HG03520 (cell line): ENCODE results near the gene WWP2.
"Not testable (repeated sequence)": the region's sequence is repeated elsewhere in the genome, so short reads cannot be mapped to it uniquely, and the experiment has no call there.

Experiments
- ATAC-seq: cut with Tn5 transposase; IDR thresholded peaks from one replicate; pipeline ENCODE4 v1.9.1; 2021; ENCODE audit warnings: mild to moderate bottlenecking, moderate library complexity; ENCODE audit not compliant: unreplicated experiment

WWP2 gene

DNA sequence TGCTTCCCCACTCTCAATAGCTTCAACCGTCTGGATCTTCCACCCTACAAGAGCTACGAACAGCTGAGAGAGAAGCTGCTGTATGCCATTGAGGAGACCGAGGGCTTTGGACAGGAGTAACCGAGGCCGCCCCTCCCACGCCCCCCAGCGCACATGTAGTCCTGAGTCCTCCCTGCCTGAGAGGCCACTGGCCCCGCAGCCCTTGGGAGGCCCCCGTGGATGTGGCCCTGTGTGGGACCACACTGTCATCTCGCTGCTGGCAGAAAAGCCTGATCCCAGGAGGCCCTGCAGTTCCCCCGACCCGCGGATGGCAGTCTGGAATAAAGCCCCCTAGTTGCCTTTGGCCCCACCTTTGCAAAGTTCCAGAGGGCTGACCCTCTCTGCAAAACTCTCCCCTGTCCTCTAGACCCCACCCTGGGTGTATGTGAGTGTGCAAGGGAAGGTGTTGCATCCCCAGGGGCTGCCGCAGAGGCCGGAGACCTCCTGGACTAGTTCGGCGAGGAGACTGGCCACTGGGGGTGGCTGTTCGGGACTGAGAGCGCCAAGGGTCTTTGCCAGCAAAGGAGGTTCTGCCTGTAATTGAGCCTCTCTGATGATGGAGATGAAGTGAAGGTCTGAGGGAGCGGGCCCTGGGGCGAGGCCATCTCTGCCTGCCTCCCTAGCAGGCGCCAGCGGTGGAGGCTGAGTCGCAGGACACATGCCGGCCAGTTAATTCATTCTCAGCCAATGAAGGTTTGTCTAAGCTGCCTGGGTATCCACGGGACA, 177.9 kb downstream of the WWP2 start:
- no peak for ATAC-seq

DNA sequence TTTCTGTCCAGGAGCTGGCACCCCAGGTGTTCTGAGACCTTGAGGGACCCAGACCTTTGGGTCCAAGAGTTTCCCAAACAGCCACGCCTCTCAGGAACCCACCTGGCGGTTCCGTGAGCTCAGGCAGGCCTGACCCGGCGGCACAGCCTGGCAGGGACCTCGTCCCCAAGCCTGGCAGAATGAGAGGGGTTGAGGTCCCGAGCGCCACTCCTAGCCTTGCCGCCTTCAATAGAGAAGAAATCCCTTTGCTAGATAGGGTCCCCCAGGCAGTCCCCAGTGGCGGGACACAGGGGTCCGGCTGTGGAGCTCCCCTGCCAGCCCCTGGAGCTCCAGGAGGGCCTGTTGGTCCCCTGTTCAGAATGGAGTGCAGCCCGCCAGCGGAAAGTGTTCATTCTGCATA, 178.5 kb downstream of the WWP2 start:
- ATAC-seq = no peak

DNA sequence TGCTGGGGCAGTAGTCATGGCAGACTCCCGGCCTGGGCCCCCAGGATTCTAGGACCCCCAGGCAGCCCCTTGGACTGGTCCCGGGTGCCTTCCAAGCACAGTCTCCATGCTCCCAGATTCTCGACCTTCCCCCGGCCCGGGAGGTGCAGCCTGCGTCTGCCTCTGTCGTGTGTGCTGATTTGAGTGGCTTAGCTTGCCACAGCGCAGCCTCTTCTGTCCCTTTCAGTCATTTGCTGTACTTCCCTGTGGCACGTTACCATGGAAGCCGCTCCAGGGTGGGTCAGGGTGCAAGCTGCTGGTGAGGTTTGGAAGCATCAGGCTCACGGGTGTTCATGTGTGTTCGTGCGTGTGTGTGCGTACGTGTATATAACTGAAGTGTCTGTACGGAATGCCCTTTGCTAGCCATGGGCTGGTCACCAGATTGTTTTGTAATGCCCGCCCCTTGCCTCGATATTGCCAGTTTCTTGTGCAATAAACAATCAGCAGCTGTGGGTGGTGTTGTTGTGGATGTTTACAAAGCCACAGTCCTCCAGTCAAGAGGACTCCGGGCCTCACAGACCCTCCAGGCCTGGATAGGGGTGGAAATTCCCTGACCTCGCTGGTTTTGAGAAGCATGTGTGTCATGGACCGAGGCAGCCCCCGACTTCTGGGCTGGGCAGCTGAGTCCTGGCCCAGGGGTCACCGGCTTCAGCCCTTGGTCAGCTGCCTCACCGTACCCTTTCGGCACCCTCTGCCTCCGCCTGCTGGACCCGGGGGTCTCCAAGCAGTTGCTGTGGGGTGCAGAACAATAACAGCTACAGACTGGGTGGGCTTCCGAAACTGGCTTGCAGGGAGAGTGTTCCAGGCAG, 179.3 kb downstream of the WWP2 start:
- no peak for ATAC-seq

DNA sequence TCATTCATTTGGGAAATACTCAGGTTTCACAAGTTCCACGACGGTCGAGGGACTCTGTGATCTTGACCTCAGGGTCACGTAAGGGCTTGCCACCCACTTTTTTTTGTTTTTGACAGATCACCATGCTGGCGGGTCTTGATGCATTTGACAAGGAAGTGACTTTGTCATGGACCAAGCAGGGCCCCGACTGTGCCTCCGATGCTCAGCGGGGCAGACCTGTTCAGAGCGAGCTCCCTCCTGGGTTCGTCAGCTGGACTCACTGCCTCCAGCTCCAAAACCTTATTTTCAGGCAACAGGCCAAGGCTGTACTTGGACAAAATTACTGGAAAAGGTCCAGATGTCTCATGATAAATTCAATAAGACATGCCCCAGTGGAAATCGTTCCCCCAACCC, 180.0 kb downstream of the WWP2 start:
- no peak for ATAC-seq

DNA sequence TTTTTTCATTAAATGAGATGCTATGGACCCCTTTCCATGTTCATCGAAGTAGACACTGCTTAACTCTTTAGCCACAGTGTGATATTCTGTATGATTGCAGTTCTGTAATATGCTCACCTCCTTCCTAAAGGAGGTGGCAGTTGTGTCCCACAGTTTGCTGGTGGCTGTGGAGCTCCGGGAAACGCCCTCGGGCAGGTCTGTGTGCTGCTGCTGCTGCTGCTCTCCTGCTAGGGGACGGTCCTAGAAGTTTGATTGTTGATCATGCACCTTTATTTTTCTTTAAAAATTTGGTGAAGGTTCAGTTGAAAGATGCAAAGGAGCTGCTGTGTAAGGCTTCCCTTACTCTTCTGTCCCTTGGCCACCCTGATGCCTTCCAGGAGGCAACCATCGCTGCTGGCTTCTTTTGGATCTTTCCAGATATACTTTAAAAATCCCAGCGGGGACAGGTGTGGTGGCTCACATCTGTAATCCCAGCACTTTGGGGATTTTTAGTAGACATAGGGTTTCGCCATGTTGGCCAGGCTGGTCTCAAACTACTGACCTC, 180.6 kb downstream of the WWP2 start:
- ATAC-seq = no peak

DNA sequence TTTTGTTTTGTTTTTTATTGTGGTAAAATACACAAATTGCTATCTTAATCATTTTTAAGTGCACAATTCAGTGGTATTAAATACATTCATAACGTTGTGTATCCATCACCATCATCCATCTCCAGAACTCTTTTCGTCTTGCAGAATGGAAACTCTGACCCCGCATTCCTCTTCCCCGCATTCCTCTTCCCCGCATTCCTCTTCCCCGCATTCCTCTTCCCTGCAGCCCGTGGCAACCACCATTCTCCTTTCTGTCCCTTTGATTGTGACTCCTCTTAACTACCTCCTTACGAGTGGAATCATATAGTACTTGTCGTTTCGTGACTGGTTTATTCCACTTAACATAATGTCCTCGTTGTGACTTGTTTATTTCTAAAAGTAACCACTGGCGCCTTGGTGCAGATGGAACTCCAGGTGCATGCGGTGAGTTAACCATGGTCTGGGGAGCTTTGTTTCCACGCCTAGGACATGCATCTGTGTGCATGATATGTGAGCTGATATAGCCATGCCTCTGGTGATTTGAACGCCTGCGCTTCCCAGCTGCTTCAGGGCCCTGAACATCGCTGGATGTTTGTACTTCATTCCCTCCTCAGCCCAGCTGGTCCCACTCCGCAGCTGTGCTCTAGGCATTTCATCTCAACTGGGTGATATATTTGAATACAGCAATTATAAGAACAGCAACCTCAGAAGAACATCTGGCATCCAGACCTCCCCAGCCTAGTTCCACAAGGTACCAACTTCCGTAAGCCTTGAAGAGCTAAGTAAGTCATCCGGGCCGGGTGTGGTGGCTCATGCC, 181.3 kb downstream of the WWP2 start:
- ATAC-seq = not testable (repeated sequence)

DNA sequence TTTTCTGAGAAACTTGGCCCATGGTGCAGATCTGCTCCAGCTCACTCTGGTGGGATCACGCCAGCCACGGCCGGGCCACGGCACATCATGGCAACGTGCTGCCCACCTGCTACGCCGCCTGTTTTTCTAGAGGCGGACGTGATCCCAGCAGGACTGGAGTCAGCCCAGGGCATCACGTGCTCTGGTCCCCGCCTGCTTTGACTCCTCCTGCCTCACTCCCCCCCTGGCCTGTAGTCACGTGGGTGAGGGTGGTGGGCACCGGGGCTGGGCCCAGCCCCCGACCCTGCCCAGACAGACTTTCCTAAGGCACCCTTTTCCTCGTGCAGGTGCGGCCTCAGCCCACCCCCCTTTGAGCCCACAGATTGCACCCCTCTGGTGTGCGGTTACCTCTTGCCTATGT, 188.3 kb downstream of the WWP2 start:
- not testable (repeated sequence) for ATAC-seq

DNA sequence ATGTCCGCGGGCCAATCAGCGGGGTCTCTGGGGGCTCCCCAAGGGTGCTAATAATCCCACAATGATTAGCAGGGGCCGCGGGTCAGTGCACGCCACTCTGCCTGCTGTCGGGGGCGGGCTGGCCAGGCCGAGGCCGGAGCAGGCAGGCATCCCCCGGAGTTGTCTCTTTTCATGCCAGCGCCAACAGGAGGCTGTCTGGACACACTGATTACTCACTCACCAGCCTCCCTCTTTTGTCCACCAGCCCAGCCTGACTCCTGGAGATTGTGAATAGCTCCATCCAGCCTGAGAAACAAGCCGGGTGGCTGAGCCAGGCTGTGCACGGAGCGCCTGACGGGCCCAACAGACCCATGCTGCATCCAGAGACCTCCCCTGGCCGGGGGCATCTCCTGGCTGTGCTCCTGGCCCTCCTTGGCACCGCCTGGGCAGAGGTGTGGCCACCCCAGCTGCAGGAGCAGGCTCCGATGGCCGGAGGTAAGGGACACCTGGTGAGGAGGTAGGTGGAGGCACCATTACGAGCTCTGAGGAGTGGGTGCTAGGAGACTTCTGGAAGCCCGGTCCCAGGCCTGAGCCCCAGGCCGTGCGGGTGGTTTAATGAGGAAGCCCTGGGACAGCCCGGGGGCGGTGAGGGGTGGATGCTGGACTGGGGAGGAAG, 189.0 kb downstream of the WWP2 start, which contains the start of gene CLEC18A:
Gene CLEC18A, plus strand, starts transcription at position 318 of the 655 bp plus-strand sequence. Its CDS starts 33 bp downstream, at position 351.
- not testable (repeated sequence) for ATAC-seq

DNA sequence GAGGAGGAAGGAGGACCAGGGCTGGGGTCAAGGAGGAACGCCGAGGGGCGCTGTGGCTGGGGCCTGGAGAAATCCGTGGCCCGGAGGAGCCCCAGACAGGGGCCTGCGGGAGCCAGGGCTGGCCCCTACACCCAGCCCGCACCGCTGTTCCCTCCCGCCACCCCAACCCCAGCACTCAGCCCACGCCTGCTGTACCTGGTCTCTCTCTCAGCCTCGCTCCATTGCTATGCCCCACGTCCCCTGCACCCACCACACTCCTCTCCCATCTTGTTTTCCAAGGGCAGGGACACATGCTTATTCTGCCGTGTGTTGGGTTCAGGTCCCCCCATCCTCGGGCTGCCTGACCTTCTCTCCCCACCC, 189.5 kb downstream of the WWP2 start:
- not testable (repeated sequence) for ATAC-seq

DNA sequence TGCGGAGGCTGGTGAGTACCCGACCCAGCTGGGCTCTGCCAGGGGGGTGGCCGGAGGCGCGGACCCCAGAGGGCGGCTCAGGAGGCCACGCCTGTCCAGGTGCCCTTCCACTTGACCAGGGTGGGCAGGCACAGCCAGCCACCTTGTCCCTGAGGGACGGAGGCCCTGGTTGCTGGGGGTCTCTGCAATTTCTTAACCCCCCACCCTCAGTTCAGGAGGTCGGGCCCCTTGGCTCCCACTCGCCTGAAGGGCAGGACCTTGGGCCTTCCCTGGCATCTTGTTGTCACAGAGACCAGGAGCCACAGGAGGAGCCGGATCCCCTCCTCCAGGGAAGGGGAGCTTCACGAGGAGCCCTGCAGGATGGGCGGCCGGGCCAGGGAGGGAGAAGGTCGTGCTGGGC, 190.0 kb downstream of the WWP2 start:
- ATAC-seq = not testable (repeated sequence)

DNA sequence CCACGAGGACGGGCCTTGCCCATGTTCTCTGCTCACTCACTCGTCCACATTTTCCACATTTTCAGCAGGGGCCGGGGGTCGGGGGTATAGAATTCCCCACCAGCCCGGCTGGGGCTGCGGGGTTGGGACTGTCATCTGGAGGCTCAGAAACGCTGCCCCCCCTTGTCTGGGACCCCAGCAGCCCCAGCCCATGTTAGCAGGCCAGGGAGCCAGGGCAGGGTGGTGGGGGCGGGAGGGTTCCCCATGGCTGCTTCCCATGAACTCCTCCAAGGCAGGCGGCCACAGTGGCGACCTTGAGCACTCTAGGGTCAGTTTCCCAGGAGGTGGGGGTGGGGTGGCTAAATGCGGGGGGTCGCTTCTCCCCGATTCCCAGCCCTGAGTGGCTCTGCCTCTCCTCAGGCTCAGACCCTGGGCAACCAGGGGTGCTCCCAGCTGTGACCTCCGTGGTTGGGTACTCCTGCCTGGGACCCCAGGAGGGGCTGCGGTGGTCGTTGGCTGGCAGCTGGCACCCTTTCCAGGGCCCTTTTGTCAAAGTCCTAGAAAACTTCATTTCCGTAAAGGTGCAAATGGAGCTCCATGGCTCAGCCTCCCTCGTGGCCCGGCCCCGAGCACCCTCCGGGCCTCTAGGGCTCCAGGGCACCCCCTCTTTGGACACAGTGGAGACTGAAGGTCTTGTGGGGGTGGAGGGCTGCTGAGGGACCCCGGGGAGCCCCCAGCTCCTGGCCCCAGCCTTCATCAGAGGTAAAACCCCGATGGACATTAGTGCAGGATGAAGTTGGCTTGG, 190.6 kb downstream of the WWP2 start:
- ATAC-seq = not testable (repeated sequence)

DNA sequence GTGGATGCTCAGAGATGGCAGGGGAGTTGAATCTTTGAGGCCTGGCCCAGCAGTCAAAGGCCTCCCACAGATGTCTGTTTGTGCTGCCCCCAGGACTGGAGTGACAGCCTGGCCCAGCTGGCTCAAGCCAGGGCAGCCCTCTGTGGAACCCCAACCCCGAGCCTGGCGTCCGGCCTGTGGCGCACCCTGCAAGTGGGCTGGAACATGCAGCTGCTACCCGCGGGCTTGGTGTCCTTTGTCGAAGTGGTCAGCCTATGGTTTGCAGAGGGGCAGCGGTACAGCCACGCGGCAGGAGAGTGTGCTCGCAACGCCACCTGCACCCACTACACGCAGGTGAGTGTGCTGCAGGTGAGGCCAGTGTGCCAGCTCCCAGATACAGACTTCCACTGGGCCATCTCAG, 192.1 kb downstream of the WWP2 start:
- ATAC-seq = not testable (repeated sequence)

DNA sequence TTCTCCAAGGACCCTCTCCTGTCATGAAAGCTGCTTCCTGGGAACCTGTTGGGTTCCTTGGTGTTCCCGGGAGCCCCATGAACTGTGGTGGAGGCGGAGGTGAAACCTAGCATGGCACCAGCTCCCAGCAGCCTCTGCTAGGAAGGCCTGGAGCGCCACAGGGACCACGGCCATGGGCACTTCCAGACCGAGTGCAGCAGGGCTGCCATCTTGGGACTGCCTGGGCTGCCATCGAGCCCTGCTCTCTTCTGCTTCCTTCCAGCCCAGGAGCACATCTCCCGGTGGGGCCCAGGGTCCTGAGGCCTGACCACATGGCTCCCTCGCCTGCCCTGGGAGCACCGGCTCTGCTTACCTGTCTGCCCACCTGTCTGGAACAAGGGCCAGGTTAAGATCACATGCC, 201.2 kb downstream of the WWP2 start:
- not testable (repeated sequence) for ATAC-seq

DNA sequence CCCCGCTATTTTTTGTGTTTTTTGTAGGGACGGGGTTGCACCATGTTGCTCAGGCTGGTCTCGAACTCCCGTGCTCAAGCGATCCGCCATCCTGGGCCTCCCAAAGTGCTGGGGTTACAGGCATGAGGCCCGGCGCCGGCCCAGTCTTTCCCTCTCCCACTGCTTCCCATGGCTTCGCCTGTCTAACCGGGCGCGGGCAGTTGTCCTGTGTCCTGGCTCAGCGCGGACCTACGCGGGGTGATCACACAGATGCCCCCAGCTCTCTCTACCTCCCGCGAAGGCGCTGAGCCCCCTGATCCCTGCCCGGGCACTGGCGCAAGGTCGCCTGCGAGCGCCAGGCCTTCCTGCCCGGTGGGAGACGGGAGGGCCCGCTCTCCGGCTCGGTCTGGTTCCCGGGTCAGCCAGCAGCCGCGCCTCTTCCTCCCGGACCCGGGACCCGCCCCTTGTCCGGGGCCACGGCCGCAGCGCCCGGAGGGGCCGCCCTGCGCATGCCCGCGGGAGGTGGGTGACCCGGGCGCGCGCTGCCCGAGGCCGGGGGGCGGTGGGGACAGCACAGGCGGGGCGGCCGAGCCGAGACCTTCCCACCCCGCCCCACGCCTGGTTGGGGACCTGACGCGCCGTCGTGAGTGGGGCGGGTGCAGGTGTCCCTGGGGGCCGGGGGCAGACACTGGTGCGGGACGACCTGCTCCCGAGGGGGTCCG, 203.0 kb downstream of the WWP2 start:
- not testable (repeated sequence) for ATAC-seq

DNA sequence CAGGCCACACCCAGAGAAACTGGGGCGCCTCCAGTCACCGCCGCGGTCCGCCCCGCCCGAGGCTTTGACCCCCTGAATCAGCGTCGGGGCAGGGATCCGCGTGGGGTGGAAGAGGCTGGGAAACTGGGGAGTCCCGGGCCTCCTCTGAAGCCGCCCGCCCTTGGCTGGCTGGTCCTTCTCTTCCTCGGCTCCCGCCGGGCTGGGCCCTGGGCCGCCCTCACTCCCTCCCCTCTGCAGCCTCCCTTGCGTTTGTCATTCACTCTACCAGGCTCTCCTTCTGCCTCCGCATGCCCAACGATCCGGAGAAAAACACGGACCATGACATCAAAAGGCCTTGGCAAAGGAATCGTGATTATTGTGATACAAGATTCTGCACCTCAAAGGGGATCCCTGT, 203.5 kb downstream of the WWP2 start:
- ATAC-seq = not testable (repeated sequence)

DNA sequence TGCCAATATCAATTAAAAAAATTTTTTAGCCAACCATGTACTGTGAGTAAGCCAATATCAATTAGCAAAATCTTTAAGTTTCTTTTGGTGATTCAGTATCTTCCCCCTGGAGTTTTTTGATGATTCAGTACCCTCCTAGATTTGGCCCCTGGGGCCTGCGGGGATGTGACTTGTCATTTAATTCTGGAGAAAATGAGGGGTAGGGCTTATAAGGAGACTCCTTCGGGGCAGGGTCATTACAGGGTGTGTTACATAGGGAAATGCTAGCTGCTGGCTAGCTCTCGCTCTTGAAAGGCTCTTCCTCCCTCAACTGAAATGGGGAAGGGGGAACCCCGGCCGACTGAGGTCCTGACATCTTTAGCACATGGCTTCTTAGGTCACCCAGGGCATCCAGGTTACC, 205.6 kb downstream of the WWP2 start:
- ATAC-seq = not testable (repeated sequence)

DNA sequence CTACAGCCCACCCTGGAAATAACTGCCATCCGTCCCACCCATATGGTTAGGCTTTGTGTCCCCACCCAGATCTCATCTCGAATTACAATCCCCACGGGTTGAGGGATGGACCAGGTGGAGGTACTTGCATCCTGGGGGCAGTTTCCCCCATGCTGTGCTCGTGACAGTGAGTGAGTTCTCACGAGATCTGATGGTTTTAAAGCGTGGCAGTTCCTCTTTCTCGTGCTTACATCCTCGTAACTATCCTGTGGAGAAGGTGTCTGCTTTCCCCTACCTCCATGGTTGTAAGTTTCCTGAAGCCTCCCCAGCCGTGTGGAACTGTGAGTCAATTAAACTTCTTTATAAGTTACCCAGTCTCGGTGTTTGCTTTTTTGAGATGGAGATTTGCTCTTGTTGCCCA, 206.0 kb downstream of the WWP2 start:
- ATAC-seq = not testable (repeated sequence)

DNA sequence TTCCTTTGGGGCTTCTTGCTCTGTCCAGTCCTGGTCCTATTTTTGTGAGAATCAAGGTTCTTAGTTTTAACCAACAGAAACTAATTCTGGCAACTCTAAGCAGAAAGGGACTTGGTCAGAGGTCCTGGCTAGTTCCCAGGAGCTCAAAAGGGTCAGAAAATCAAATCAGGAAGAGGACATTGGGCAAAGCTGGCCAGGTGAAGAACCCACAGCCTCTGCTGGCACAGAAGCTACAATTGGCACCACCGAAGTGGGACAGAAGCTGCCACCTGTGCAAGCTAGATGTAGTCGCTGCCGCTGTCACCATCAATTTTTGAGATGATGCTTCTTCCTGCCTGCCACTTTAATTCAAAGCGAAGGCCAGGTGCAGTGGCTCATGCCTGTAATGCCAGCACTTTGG, 207.5 kb downstream of the WWP2 start:
- ATAC-seq = not testable (repeated sequence)

DNA sequence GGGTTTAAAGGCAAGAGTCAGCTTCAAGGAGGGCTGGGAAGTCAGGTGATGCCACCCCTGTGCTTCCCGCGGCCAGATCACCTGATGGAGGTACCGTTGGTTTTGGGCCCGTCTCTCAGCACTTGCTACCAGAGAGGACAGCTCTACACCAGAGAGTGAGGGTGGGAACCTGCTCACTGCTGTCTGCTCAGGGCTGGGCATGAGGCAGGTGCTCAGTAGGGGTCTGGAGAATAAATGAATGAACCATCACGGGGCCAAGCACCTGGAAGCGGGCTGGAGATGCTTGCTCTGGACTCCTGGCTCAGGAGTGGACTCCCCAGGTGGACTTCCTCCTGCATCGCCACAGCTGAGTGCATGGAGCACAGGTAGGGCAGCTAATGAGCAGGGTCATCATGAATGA, 210.0 kb downstream of the WWP2 start:
- not testable (repeated sequence) for ATAC-seq
